Limb (tissue), 2 donors: ENCODE data around the gene MARCHF5.
A peak's percentile ranks its signal among the peaks of the same experiment; 100 is the strongest.
"Not testable (repeated sequence)": the region's sequence is repeated elsewhere in the genome, so short reads cannot be mapped to it uniquely, and the experiment has no call there.

Experiments used
- DNase-seq, 2 donors: peaks; one replicate each; pipeline ENCODE4 v3.0.0-alpha.2; 2016; ENCODE audit errors: extremely low spot score in 2 of 2

Gene MARCHF5

DNA sequence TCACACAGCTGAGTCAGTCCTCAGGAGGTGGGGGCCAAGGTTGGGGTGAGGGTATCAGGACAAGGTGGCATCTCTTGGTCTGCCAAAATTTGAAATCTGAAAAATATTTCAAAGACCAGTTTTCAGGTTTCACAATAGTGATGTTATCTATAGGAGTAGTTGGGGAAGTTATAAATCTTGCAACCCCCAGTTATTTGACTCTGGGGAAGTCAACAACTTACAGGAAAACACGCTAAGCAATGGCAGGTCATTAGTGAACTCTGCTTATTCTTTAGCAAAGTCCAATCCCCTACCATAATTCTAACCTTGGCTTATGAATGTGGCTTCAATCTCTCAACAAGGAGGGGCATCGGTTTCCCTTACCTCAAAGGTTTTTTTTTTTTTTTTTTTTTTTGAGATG is 94.9 kb downstream of the MARCHF5 start:
- DNase-seq, result no peak

DNA sequence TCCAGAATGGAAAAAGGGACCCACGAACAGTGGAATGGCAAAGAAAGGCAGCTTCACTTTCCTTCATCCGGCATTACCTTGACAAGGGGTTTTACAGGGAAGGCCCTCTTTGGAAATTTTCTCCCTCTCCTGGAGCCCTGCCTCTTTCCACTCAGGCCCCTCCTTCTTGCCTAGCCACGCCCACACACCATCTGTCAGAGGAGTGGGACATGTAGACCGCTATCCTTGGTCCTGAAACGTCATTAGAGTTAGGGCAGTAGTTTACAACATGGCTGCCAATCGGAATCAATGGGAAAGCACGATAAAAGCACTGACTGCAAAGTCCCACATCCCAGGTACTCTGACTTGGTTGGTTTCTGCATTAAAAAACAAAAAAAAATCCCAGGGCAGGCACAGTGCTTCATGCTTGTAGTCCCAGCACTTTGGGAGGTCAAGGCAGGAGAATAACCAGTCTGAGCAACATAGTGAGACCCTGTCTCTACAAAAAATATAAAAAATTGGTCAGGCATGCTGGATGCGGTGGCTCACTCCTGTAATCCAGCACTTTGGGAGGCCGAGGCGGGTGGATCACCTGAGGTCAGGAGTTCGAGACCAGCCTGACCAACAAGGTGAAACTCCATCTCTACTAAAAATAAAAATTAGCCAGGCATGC is 96.4 kb downstream of the MARCHF5 start:
- DNase-seq, result peak; percentile 51 to 58

GRCh38 chr10:92393173-92393572 is 102.2 kb downstream of the MARCHF5 start:
- DNase-seq, result not testable (repeated sequence)

- no peak for DNase-seq
Measured at GRCh38 chr10:92395271-92395670, 104.3 kb downstream of the MARCHF5 start.

- DNase-seq, result not testable (repeated sequence)
Measured at GRCh38 chr10:92402234-92402633, 111.3 kb downstream of the MARCHF5 start.
